GF-D8 (cell line): Measurements from ENCODE around the gene TRAPPC6A.
A peak's percentile ranks its signal among the peaks of the same experiment; 100 is the strongest.

Source experiments
- DNase-seq: peaks from one replicate; lab custom pipeline; 2025; lab: John Stamatoyannopoulos, UW

Gene TRAPPC6A, protein sequence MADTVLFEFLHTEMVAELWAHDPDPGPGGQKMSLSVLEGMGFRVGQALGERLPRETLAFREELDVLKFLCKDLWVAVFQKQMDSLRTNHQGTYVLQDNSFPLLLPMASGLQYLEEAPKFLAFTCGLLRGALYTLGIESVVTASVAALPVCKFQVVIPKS

DNA sequence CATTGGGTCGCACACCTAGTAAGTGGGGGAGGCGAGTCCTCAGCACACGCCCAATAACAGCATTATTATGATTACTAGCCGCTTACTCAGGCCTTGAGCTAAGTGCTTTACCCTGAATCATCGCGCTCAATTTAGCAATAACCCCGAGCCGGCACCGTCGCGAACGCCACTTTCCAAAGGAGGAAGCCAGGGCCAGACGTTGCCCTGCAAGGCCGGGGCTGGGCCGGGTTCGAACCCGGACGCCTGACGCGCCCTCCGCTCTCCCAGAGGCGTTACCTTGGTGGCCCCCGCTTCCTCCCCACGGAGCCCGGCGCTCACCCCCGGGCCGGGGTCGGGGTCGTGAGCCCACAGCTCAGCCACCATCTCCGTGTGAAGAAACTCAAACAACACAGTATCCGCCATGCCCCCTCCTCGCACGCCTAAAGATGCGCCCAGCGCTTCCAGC, at the start of gene TRAPPC6A:
TRAPPC6A (minus strand) TSS at position 421 of the 445 bp plus-strand sequence; CDS start at position 402, 19 bp downstream.
- DNase-seq, result peak; percentile 63

DNA sequence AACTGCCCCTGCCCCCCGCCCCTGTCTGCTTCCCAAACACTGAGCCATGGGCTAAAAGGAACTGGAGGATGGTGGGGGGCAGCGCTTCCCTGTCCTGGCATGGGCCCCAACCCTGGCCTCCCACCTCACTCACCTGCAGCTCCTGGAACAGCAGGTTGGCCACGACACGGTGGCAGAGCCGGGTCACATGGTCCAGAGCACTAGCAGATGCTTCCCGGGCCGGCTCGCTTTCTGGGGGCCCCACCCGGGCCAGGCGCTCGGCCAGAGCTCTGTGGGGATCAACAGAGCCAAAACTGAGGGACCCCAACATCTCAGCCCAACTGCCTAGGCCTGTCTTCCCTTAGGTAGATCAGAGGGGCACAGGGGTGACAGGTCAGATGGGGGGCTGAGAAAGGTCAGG, 46.6 kb upstream of the TRAPPC6A start:
- no peak for DNase-seq

DNA sequence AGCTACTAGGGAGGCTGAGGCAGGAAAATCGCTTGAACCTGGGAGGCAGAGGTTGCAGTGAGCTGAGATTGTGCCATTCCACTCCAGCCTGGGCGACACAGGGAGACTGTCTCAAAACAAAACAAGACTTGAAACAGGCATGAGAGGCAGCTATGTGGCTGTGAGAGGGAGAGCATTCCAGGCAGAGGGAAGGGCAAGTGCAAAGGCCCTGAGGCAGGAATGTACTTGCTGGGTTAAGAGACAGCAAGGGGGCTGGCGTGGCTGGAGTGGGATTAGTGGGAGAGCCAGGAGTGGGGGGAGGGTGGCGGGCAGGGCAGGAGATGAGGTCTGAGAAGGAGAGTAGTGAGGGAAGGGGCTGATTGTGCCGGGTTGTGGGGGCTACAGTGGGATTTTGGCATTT, 45.8 kb upstream of the TRAPPC6A start:
- DNase-seq, result no peak

DNA sequence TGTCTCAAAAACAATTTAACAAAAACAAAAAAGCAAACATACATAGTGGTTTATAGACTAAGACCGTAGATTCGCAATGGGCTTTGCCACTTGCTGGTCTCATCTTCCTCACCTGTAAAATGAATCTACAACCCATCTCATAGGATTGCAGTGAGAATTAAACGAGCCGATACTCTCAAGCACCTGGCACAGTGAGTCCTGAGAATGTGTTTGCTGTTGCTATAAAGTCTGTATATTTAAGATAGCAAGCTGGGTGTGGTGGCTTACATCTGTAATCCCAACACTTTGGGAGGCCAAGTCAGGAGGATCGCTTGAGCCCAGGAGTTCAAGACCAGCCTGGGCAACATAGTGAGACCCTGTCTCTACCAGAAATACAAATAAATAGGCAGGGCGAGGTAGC, 44.7 kb upstream of the TRAPPC6A start:
- DNase-seq, result no peak

DNA sequence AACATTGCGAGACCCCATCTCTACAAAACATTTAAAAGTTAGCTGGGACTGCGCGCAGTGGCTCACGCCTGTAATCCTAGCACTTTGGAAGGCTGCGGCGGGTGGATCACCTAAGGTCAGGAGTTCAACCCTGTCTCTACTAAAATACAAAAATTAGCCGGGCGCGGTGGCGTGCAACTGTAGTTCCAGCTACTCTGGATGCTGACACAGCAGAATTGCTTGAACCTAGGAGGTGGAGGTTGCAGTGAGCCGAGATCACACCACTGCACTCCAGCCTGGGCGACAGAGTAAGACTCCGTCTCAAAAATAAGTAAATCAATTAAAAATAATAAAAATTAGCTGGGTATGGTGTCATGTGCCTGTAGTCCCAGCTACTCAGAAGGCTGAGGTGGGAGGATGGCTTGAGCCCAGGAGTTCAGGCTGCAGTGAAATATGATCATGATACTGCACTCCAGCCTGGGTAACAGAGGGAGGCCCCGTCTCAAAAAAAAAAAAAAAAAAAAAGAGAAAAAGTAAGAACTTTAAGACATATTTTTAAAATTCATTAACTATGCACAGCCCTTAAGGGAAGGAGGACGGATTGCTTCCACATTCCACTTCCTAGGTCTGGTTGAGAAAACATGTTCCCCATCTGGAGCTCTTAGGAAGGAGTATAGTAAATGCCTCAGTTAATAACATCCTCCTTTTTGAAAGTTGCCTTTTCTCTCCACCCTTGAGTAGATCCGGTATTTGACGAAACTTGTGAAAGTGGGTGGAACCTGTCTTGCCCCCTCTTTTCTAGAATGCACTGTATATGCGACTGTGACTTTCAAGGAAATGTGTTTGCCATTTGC, 41.1 kb upstream of the TRAPPC6A start:
- DNase-seq, result no peak

DNA sequence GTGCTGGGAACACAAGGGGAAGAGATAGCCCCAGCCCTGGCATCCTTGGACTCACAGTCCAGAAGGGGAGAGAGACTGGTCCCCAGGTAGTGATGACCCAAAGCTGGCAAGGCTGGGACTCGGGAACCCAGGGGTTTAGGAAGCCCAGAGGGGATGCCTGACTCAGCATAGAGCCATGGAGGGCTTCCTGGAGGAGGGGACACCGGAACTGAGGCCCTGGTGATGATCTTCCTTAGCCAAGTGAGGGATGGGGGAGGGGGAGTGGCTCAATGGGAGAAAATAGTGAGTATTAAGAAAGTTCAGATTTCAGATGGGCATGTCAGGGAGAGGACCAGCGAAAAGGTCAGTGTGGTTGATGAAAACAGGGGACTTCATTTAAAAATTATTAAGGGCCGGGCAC, 40.4 kb upstream of the TRAPPC6A start:
- DNase-seq, result no peak

DNA sequence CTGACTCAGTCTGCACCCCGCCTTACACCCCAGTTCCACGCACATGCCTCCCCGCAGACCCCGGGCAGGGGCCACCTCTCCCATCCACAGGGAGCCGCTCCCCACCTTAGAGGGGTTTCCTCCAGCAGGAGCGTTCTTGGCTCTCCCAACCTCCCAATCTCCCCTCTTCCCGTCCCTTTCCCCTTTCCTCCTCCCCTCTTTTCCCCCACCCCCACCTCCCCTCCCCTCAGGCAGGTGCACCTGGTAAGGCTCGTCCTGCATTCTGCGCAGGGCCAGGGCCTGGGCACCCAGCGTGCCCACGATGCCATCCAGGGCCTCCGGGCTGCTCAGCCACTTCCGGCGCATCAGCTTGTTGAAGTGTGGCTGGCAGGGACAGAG, 39.9 kb upstream of the TRAPPC6A start:
- DNase-seq, result no peak

DNA sequence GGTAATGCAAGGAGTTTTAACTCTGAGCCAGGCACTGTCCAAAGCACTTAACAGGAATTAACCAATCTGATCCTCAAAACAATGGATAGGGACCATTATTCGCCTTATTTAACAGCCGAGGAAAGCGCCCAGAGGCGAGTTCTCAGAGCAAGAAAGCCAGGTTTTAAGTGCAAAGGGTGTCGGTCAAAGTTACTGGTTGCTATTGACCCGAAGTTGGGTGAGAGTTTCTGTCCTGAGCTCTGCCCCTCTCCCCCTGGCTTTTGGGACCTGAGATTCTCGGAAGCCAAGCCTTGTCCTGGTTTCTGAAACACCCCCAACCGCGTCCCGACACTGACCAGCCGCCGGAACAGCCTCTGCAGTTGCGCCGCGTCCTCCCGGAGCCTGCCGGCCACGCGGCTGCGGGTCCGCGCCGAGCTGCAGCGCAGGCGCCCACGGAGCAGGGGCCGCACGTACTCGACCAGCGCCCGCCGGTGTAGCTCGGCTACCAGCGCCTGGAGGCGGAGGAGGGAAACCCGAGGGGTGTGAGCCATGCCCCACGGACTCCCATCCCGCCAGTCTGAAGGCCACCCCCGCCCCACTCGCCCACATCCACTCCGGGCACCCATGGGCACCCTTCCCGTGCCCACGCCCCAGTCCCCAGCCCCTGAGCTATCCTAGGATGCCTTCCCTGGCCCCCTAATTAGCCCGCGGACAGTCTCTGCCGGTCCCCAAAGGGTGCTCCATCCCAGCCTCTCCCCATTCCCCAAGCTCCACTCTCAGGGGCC, 39.3 kb upstream of the TRAPPC6A start:
- no peak for DNase-seq

DNA sequence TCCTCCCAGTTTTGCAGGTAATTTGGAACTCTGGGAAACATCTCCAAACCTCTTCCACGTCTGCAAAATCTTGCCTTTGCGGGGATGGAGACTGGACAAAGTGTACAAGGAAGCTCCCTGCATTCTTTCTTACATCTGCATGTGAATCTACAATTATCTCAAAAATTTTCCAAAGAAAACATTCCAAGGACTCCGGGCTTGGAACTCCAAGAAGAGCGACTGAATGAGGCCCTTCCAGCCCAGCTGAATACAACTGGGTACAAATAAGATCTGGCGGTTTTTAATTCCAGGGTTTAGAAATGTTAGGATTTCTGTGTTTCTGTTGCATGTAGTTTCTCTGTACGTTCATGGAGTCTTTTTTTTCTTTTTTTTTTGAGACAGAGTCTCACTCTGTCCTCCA, 38.6 kb upstream of the TRAPPC6A start:
- DNase-seq, result no peak

DNA sequence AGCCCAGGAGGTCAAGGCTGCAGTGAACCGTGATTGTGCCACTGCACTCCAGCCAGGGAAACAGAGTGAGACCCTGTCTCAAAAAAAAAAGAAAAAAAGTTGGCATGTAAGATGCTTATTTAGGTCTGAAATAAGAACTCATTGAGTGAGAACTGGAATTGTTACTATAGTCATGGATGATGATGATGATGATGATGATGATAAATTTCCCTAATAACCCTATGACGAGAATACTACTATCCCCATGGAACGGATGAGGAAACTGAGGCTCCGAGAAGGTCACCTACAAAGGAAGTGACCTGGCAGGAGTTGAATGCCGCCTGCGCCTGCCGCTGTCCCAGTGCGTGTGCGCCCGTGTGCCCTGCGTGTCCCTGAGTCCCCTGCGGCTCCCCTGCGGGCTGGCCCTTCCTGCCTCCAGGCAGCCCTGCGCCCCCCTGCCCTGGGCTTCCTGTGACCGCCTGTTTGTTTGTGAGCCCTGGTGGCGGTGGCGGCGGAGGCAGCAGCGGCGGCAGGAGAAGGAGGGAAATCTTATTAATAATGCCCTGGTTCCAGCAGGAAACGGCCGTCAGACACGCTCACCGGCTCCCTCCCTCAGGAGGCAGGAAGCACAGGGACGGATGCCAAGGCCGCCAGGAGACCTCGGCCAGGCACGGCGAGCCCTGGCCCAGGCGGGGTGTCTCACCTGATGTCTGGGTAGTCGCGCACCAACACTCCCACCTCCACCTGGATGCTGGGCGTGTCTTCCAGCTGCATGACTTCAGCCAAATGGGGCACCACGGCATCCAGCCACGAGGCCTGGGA, 37.6 kb upstream of the TRAPPC6A start:
- no peak for DNase-seq

DNA sequence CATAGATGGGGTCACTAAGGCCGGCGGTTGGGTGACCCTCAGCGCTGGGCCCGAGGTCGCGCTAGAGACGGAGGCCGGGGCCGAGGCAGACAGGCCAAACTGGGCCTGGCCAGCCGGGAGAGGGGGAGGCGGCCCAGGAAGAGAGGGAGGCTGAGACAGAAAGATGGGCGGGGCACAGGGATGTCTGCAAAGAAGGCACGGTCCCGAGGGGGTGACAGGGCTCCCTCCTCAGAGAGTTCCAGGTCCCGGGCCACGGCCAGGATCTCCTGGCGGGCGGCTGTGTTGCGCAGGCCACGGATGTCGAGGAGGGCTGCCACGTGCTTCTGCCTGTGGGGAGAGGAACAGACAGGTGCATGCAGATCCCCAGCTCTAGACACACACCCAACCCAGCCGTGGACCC, 35.0 kb upstream of the TRAPPC6A start:
- DNase-seq, result no peak

DNA sequence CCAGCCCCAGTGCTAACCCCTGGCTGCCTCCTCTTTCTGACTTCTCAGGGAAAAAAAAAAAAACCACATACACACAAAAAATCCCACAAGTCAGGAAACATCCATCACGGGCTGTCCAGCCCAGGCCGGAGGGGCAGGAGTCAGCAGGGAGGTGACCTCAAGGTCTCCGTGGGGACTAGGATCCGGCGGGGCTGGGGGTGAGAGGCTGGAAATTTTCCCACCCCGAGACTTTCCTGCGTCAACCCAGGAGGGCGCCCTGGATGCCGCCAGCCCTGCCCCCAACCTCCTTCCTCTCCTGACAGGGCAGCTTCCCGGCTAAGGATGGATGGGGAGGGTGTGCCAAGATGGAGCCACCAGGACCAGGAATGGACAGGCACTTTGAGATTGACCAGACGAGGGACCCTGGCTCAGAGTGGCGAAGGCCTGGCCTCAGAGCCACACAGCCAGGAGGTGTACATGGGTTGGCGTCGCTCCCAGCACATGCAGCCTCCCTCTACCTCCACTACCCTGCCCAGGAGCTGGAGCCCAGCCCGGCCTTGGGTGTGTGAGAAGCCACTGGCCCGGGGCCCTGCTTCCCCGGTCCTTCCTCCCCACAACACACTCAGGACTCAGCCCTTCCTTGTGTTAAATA, 33.8 kb upstream of the TRAPPC6A start:
- no peak for DNase-seq

DNA sequence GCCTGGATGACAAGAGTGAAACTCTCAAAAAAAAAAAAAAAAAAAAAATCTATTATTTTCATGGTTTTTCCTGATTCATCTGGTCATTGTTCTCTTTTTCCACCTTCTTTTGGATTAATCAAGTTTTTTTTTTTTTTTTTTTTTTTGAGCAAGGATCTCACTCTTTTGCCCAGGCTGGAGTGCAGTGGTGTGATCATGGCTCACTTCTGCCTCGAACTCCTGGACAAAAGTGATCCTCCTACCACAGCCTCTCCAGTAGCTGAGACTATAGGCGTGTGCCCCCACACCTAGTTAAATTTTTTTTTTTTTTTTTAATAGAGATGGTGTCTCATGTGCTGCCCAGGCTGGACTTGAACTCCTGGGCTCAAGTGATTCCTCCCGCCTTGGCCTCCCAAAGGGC, 28.3 kb upstream of the TRAPPC6A start:
- no peak for DNase-seq

DNA sequence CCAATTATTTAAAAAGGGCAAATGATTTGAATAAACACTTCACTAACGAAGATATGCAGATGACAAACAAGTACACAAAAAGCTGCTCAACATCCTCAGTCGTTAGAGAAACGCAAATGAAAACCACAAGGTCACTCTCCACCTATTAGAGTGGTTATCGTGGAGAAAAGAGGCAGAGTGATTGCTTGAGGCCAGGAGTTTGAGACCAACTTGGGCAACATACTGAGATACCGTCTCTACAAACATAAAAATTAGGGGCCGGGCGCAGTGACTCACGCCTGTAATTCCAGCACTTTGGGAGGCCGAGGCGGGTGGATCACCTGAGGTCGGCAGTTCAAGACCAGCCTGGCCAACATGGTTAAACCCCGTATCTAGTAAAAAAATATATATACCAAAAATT, 27.8 kb upstream of the TRAPPC6A start:
- no peak for DNase-seq

DNA sequence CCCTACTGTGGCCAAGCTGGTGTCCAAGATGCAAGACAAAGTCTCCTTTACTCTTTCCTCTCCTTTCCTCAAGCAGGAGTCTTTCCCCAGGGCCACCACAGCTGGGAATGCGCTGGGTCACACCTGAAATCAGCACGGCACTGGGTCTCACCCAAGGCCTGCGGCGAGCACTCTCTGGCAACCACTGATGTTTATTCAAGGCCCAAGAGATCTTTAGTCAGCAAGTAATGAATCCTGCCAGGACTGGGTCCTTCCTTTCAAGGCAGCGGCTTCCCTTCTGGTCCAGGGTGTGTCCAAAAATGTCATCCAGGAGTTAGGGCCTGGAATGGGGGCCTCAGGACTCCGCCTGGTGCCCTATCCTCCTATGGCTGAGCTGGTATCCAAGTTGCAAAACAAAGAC, 24.6 kb upstream of the TRAPPC6A start:
- no peak for DNase-seq

DNA sequence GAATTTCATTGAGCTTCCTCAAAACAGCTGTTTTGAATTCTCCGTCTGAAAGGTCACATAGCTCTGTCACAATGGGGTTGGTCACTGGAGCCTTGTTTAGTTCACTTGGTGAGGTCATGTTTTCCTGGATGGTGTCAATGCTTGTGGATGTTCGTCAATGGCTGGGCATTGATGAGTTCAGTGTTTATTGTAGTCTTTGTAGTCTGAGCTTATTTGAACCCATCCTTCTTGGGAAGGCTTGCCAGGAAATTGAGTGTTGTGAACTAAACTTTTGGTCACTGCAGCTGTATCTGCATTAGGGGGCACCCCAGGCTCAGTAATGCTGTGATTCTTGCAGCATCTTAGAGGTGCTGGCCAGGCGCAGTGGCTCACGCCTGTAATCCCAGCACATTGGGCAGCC, 22.5 kb upstream of the TRAPPC6A start:
- no peak for DNase-seq

DNA sequence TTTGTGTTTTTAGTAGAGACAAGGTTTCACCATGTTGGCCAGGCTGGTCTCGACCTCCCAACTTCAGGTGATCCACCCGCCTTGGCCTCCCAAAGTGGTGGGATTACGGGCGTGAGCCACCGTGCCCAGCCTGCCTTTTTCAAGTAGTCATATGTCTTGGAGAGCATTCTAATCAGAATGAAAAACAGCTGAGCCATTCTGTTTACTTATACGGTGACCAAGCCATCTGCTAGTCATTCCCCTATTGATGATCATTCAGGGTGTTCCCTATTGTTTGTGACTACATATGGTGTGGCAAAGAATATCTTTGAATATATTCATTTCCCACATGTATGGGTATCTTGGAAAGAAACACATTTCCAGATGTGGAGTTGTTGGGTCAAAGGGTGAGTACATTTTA, 17.7 kb upstream of the TRAPPC6A start:
- DNase-seq, result no peak

DNA sequence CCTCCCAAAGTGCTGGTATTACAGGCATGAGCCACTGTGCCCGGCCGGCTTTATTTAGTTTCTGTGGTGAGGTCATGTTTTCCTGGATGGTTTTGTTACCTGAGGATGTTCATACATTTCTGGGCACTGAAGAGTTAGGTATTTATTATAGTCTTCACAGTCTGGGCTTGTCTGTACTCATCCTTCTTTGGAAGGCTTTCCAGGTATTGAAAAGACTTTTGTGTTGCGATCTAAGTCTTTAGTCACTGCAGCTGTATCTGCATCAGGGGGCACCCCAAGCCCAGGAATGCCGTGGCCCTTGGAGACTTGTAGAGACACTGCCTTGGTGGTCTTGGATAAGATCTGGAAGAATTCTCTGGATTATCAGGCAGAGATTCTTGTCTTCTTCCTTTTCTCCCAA, 13.3 kb upstream of the TRAPPC6A start:
- DNase-seq, result no peak

DNA sequence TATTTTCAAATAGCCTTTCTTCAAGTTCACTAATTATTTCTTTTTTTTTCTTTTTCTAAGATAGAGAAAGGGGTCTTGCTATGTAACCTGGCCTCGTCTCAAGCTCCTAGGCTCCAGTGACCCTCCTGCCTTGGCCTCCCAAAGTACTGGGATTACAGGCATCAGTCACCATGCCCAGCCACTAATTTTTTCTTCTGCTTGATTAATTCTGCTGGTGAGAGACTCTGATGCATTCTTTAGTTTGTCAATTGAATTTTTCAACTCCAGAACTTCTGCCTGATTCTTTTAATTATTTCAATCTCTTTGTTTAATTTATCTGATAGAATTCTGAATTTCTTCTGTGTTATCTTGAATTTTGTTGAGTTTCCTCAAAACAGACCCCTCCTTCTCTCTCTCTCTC, 11.9 kb upstream of the TRAPPC6A start:
- DNase-seq, result no peak

DNA sequence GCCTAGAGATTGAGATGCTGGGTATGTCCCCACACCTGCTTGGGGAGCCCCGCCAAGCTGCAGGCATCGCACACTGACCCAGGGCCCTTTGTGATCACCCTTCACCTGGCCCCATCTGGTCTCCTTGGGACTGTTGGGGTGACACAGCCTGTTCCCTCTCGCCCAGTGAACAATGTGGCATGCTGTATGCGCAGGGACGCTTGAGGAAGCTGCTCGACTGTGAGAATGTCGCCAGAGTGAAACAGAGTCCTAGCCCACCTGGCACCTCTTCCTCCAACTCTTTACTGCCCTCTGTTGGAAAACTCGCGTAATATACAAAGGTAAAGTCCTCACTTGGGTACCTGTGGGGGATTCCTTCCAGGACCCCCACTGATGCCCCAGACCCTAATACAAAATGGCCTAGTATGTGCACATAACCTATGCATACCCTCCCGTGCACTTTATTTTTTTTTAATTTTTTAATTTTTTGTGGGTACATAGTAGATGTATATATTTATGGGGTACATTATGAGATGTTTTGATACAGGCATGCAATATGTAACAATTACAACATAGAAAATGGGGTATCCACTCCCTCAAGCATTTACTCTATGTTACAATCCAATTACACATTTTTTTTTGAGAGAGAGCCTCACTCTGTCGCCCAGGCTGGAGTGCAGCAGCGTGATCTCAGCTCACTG, 9.5 kb upstream of the TRAPPC6A start:
- DNase-seq, result no peak
